GM04504 (cell line): ENCODE results near the gene STAMBP.
A peak's percentile ranks its signal among the peaks of the same experiment; 100 is the strongest.
"Not testable (repeated sequence)": the region's sequence is repeated elsewhere in the genome, so short reads cannot be mapped to it uniquely, and the experiment has no call there.

Experiments
- DNase-seq: peaks from one replicate; pipeline ENCODE4 v3.0.0-alpha.2; 2012; ENCODE audit warnings: low read depth

STAMBP gene

GRCh38 chr2:73887596-73888353, 59.0 kb downstream of the STAMBP start:
- DNase-seq = not testable (repeated sequence)

GRCh38 chr2:73888388-73888787, 59.6 kb downstream of the STAMBP start:
- no peak for DNase-seq

GRCh38 chr2:73889206-73889605, 60.4 kb downstream of the STAMBP start:
- DNase-seq = no peak

GRCh38 chr2:73890301-73891092, 61.7 kb downstream of the STAMBP start:
- no peak for DNase-seq

- no peak for DNase-seq
Measured at GRCh38 chr2:73891276-73891901, 62.6 kb downstream of the STAMBP start.

GRCh38 chr2:73892631-73893329, 64.0 kb downstream of the STAMBP start, which contains the start of gene ACTG2:
Gene ACTG2, plus strand, starts transcription at chr2:73893008. Its CDS starts 8,304 bp downstream, at chr2:73901312.
- no peak for DNase-seq

- DNase-seq = no peak
Measured at GRCh38 chr2:73893764-73894474, 65.2 kb downstream of the STAMBP start.

GRCh38 chr2:73894475-73894850, 65.7 kb downstream of the STAMBP start:
- DNase-seq = no peak

- DNase-seq = no peak
Measured at GRCh38 chr2:73894877-73895276, 66.1 kb downstream of the STAMBP start.

GRCh38 chr2:73895473-73895872, 66.7 kb downstream of the STAMBP start:
- DNase-seq = no peak

- DNase-seq = peak; percentile 87
Measured at GRCh38 chr2:73896362-73897239, 67.8 kb downstream of the STAMBP start.

GRCh38 chr2:73897240-73897583, 68.5 kb downstream of the STAMBP start:
- no peak for DNase-seq

GRCh38 chr2:73897934-73898333, 69.2 kb downstream of the STAMBP start:
- DNase-seq = no peak

- no peak for DNase-seq
Measured at GRCh38 chr2:73899801-73900336, 71.1 kb downstream of the STAMBP start.

GRCh38 chr2:73901143-73901542, 72.4 kb downstream of the STAMBP start:
- no peak for DNase-seq

- DNase-seq = no peak
Measured at GRCh38 chr2:73902284-73902683, 73.5 kb downstream of the STAMBP start.

- DNase-seq = no peak
Measured at GRCh38 chr2:73903313-73903712, 74.6 kb downstream of the STAMBP start.

GRCh38 chr2:73903949-73904613, 75.3 kb downstream of the STAMBP start:
- DNase-seq = not testable (repeated sequence)

- no peak for DNase-seq
Measured at GRCh38 chr2:73904952-73905351, 76.2 kb downstream of the STAMBP start.
